Central memory CD8-positive, alpha-beta T cell (primary cell): ENCODE measurements around the gene RAC2.

ENCODE experiments used
- ATAC-seq: fragments of 150-1000 bp; cut with Tn5 transposase; replicated peaks from 2 replicates; pipeline ENCODE4 v1.10.0; 2022; ENCODE audit warnings: mild to moderate bottlenecking, moderate FRiP score, moderate number of reproducible peaks; ENCODE audit not compliant: poor library complexity, severe bottlenecking; ENCODE audit errors: extremely low read depth
- DNase-seq, 2 donors: peaks; one replicate each; pipeline ENCODE4 v3.0.0; 2021; ENCODE audit warnings: low spot score in 2 of 2
- H3K27ac Mint-ChIP-seq: one replicate; pipeline ENCODE4 v1.8.0; 2022; ENCODE audit warnings: low read depth, mild to moderate bottlenecking, moderate library complexity, mixed read lengths
- H3K27me3 Mint-ChIP-seq: one replicate; pipeline ENCODE4 v1.8.0; 2022; ENCODE audit warnings: mixed read lengths
- H3K36me3 Mint-ChIP-seq: one replicate; pipeline ENCODE4 v1.8.0; 2022; ENCODE audit warnings: mild to moderate bottlenecking, moderate library complexity, mixed read lengths; ENCODE audit not compliant: insufficient read depth
- H3K4me1 Mint-ChIP-seq: one replicate; pipeline ENCODE4 v1.8.0; 2022; ENCODE audit warnings: mixed read lengths
- H3K4me3 Mint-ChIP-seq: one replicate; pipeline ENCODE4 v1.8.0; 2022; ENCODE audit warnings: mild to moderate bottlenecking, moderate library complexity, mixed read lengths
- H3K9me3 Mint-ChIP-seq: one replicate; pipeline ENCODE4 v1.8.0; 2022; ENCODE audit warnings: mixed read lengths

RAC2 gene

GRCh38 chr22:37282385-37282677 lies 38.3 kb upstream of the RAC2 start, which contains the start of gene CYTH4:
TSS of gene CYTH4 (plus strand) at chr22:37282508. CDS start at chr22:37282570, 62 bp downstream.
- Mint-ChIP-seq H3K27me3 (no peaks in the 10 kb centered on the region), H3K36me3 (peaks cover 24% of the 10 kb centered on the region), H3K4me1 (peaks cover 84% of the 10 kb centered on the region), H3K27ac (peak within 1 kb of the TSS; percentile 89), H3K4me3 (peak within 1 kb of the TSS; percentile 92), H3K9me3 (no peaks in the 10 kb centered on the region)
- peak; percentile 61 for ATAC-seq
- peak; percentile 40 for DNase-seq

- DNase-seq (no peak), ATAC-seq (no peak)
- H3K4me1 Mint-ChIP-seq, result peaks cover 78% of the 10 kb centered on the region
Measured at GRCh38 chr22:37281646-37282384, 37.7 kb upstream of the RAC2 start.

GRCh38 chr22:37281195-37281594 lies 37.1 kb upstream of the RAC2 start:
- ATAC-seq, result no peak
- H3K4me1 Mint-ChIP-seq, result peaks cover 74% of the 10 kb centered on the region
- H3K27ac Mint-ChIP-seq, result peak overlapping the region; percentile 89
- H3K36me3 Mint-ChIP-seq, result peaks cover 17% of the 10 kb centered on the region
- no peaks in the 10 kb centered on the region for H3K27me3 Mint-ChIP-seq
- H3K4me3 Mint-ChIP-seq, result peak overlapping the region; percentile 92
- DNase-seq, result no peak
- no peaks in the 10 kb centered on the region for H3K9me3 Mint-ChIP-seq

More at GRCh38 chr22:37281646-37282384, 37.7 kb upstream of the RAC2 start:
- H3K27ac Mint-ChIP-seq, result peak overlapping the region; percentile 89
- H3K27me3 Mint-ChIP-seq, result no peaks in the 10 kb centered on the region
- H3K9me3 Mint-ChIP-seq, result no peaks in the 10 kb centered on the region
- H3K4me3 Mint-ChIP-seq, result peak overlapping the region; percentile 92
- peaks cover 22% of the 10 kb centered on the region for H3K36me3 Mint-ChIP-seq

GRCh38 chr22:37280718-37281117 lies 36.6 kb upstream of the RAC2 start:
- no peak for ATAC-seq
- H3K36me3 Mint-ChIP-seq, result peaks cover 18% of the 10 kb centered on the region

GRCh38 chr22:37279331-37280181 lies 35.5 kb upstream of the RAC2 start:
- no peaks in the 10 kb centered on the region for H3K9me3 Mint-ChIP-seq
- H3K4me3 Mint-ChIP-seq, result no peak overlapping the region
- H3K27me3 Mint-ChIP-seq, result no peaks in the 10 kb centered on the region
- H3K27ac Mint-ChIP-seq, result peak overlapping the region; percentile 44
- peaks cover 69% of the 10 kb centered on the region for H3K4me1 Mint-ChIP-seq
- DNase-seq, result no peak
- no peak for ATAC-seq
- peaks cover 11% of the 10 kb centered on the region for H3K36me3 Mint-ChIP-seq

More at GRCh38 chr22:37280718-37281117, 36.6 kb upstream of the RAC2 start:
- H3K27me3 Mint-ChIP-seq, result no peaks in the 10 kb centered on the region
- no peak for DNase-seq
- H3K4me3 Mint-ChIP-seq, result peak overlapping the region; percentile 92
- no peaks in the 10 kb centered on the region for H3K9me3 Mint-ChIP-seq
- H3K27ac Mint-ChIP-seq, result no peak overlapping the region
- peaks cover 74% of the 10 kb centered on the region for H3K4me1 Mint-ChIP-seq

GRCh38 chr22:37278261-37278660 lies 34.2 kb upstream of the RAC2 start:
- peaks cover 59% of the 10 kb centered on the region for H3K4me1 Mint-ChIP-seq
- DNase-seq, result no peak
- H3K4me3 Mint-ChIP-seq, result no peak overlapping the region
- ATAC-seq, result no peak
- peak overlapping the region; percentile 38 for H3K27ac Mint-ChIP-seq
- H3K36me3 Mint-ChIP-seq, result peaks cover 7% of the 10 kb centered on the region
- H3K27me3 Mint-ChIP-seq, result no peaks in the 10 kb centered on the region
- no peaks in the 10 kb centered on the region for H3K9me3 Mint-ChIP-seq

GRCh38 chr22:37277384-37277783 lies 33.3 kb upstream of the RAC2 start:
- H3K27ac Mint-ChIP-seq, result no peak overlapping the region
- peaks cover 51% of the 10 kb centered on the region for H3K4me1 Mint-ChIP-seq
- H3K36me3 Mint-ChIP-seq, result peaks cover 7% of the 10 kb centered on the region
- H3K4me3 Mint-ChIP-seq, result no peak overlapping the region
- DNase-seq, result no peak
- ATAC-seq, result no peak
- no peaks in the 10 kb centered on the region for H3K27me3 Mint-ChIP-seq
- H3K9me3 Mint-ChIP-seq, result no peaks in the 10 kb centered on the region

GRCh38 chr22:37276776-37277175 lies 32.7 kb upstream of the RAC2 start:
- Mint-ChIP-seq H3K4me3 (no peak overlapping the region), H3K9me3 (no peaks in the 10 kb centered on the region), H3K27me3 (no peaks in the 10 kb centered on the region), H3K4me1 (peaks cover 45% of the 10 kb centered on the region), H3K36me3 (peaks cover 5% of the 10 kb centered on the region), H3K27ac (no peak overlapping the region)
- DNase-seq (no peak), ATAC-seq (no peak)

GRCh38 chr22:37275622-37276021 lies 31.6 kb upstream of the RAC2 start:
- no peak overlapping the region for H3K4me3 Mint-ChIP-seq
- H3K27me3 Mint-ChIP-seq, result no peaks in the 10 kb centered on the region
- DNase-seq, result no peak
- peaks cover 36% of the 10 kb centered on the region for H3K4me1 Mint-ChIP-seq
- no peak overlapping the region for H3K27ac Mint-ChIP-seq
- no peaks in the 10 kb centered on the region for H3K9me3 Mint-ChIP-seq
- H3K36me3 Mint-ChIP-seq, result peaks cover 5% of the 10 kb centered on the region
- ATAC-seq, result no peak

GRCh38 chr22:37275134-37275533 lies 31.1 kb upstream of the RAC2 start:
- H3K27ac Mint-ChIP-seq, result no peak overlapping the region

GRCh38 chr22:37274380-37274862 lies 30.4 kb upstream of the RAC2 start:
- Mint-ChIP-seq H3K4me1 (peaks cover 39% of the 10 kb centered on the region), H3K9me3 (no peaks in the 10 kb centered on the region), H3K36me3 (peaks cover 2% of the 10 kb centered on the region), H3K4me3 (no peak overlapping the region), H3K27me3 (no peaks in the 10 kb centered on the region), H3K27ac (no peak overlapping the region)
- no peak for ATAC-seq
- DNase-seq, result no peak

More at GRCh38 chr22:37275134-37275533, 31.1 kb upstream of the RAC2 start:
- Mint-ChIP-seq H3K4me1 (peaks cover 38% of the 10 kb centered on the region), H3K4me3 (no peak overlapping the region), H3K36me3 (peaks cover 3% of the 10 kb centered on the region), H3K9me3 (no peaks in the 10 kb centered on the region), H3K27me3 (no peaks in the 10 kb centered on the region)
- no peak for ATAC-seq
- DNase-seq, result no peak

GRCh38 chr22:37273846-37274225 lies 29.8 kb upstream of the RAC2 start:
- Mint-ChIP-seq H3K4me1 (peaks cover 36% of the 10 kb centered on the region), H3K4me3 (no peak overlapping the region), H3K27me3 (no peaks in the 10 kb centered on the region), H3K27ac (no peak overlapping the region), H3K9me3 (no peaks in the 10 kb centered on the region), H3K36me3 (peaks cover 2% of the 10 kb centered on the region)
- no peak for ATAC-seq
- DNase-seq, result no peak
